Fibroblast of skin of right quadriceps (primary cell): ENCODE results near the gene C12orf57.
A peak's percentile ranks its signal among the peaks of the same experiment; 100 is the strongest.

Experiments used
- DNase-seq: peaks from one replicate; pipeline ENCODE4 v3.0.0-alpha.2; 2013

C12orf57 gene

GRCh38 chr12:6938353-6939190 is 5.2 kb upstream of the C12orf57 start:
- no peak for DNase-seq

GRCh38 chr12:6939191-6939540 is 4.7 kb upstream of the C12orf57 start:
- no peak for DNase-seq

GRCh38 chr12:6941267-6941666 is 2.6 kb upstream of the C12orf57 start:
- no peak for DNase-seq

- no peak for DNase-seq
These were observed 2.0 kb upstream of the C12orf57 start for GRCh38 chr12:6941782-6942181.

GRCh38 chr12:6942331-6942665 is 1.5 kb upstream of the C12orf57 start:
- peak; percentile 32 for DNase-seq

- peak; percentile 93 for DNase-seq
These were observed 467 bp upstream of the C12orf57 start for GRCh38 chr12:6943389-6943721.

- peak; percentile 93 for DNase-seq
These were observed 762 bp downstream of the C12orf57 start for GRCh38 chr12:6944381-6945186.

- DNase-seq: no peak
These were observed 1.8 kb downstream of the C12orf57 start for GRCh38 chr12:6945613-6946012.

- no peak for DNase-seq
These were observed 2.5 kb downstream of the C12orf57 start for GRCh38 chr12:6946033-6946919.

GRCh38 chr12:6946920-6947374 is 3.1 kb downstream of the C12orf57 start:
- no peak for DNase-seq

- DNase-seq: no peak
These were observed 3.8 kb downstream of the C12orf57 start for GRCh38 chr12:6947615-6948014.

- DNase-seq: no peak
These were observed 5.2 kb downstream of the C12orf57 start for GRCh38 chr12:6948873-6949594.

GRCh38 chr12:6950401-6950801 is 6.6 kb downstream of the C12orf57 start:
- DNase-seq: no peak

- no peak for DNase-seq
These were observed 7.2 kb downstream of the C12orf57 start, which contains the start of gene PTPN6 for GRCh38 chr12:6950811-6951540. PTPN6 (plus strand) TSS chr12:6951356; CDS start chr12:6951513, 157 bp downstream.

- no peak for DNase-seq
These were observed 7.8 kb downstream of the C12orf57 start for GRCh38 chr12:6951551-6952120.

- no peak for DNase-seq
These were observed 8.5 kb downstream of the C12orf57 start for GRCh38 chr12:6952121-6952862.

- no peak for DNase-seq
These were observed 9.1 kb downstream of the C12orf57 start for GRCh38 chr12:6952863-6953441.

GRCh38 chr12:6953442-6954315 is 9.9 kb downstream of the C12orf57 start:
- peak; percentile 75 for DNase-seq
